Lung (tissue), 12 donors: ENCODE measurements around the gene WNK2. TPM values are rescaled to one million over a fixed set of nuclear protein-coding genes. Genes with fewer than 3 reads are reported as not detected.

ENCODE experiments used
- ATAC-seq: fragments of 200-7000 bp; cut with Tn5 transposase; one replicate; pipeline ENCODE4 v1.9.1; 2020; ENCODE audit warnings: moderate number of reproducible peaks; ENCODE audit not compliant: insufficient read depth, low FRiP score
- DNase-seq, 3 donors: peaks; one replicate each; pipeline ENCODE4 v3.0.0-alpha.2; 2013 to 2017
- H3K27ac ChIP-seq, 2 donors: one replicate each; pipeline ENCODE4 v1.5.1; 2013; ENCODE audit warnings: mild to moderate bottlenecking in 2 of 2, moderate library complexity in 2 of 2, control low read depth in 1 of 2, inconsistent platforms in 1 of 2, low read depth in 1 of 2, low read length in 1 of 2
- H3K27me3 ChIP-seq, 3 donors: one replicate each; pipeline ENCODE4 v1.5.1; 2013; ENCODE audit warnings: low read length in 2 of 3; ENCODE audit not compliant: control insufficient read depth in 3 of 3, insufficient read depth in 3 of 3
- H3K36me3 ChIP-seq, 4 donors: one replicate each; pipeline ENCODE4 v1.5.1; 2013; ENCODE audit warnings: low read length in 4 of 4, mild to moderate bottlenecking in 1 of 4, moderate library complexity in 1 of 4; ENCODE audit not compliant: control insufficient read depth in 4 of 4, insufficient read depth in 4 of 4
- H3K4me1 ChIP-seq, 5 donors: one replicate each; pipeline ENCODE4 v1.5.1; 2013; ENCODE audit warnings: low read length in 5 of 5, mild to moderate bottlenecking in 2 of 5, moderate library complexity in 1 of 5; ENCODE audit not compliant: control insufficient read depth in 5 of 5, insufficient read depth in 5 of 5
- H3K4me3 ChIP-seq: one replicate; pipeline ENCODE4 v1.5.1; 2013; ENCODE audit warnings: mild to moderate bottlenecking, control low read depth, moderate library complexity
- H3K9ac ChIP-seq, 2 donors: one replicate each; pipeline ENCODE4 v1.5.1; 2013; ENCODE audit warnings: low read length in 2 of 2, control low read depth in 1 of 2; ENCODE audit not compliant: insufficient read depth in 1 of 2
- H3K9me3 ChIP-seq, 4 donors: one replicate each; pipeline ENCODE4 v1.5.1; 2013; ENCODE audit warnings: low read length in 3 of 4, mild to moderate bottlenecking in 1 of 4, moderate library complexity in 1 of 4; ENCODE audit not compliant: control insufficient read depth in 4 of 4, insufficient read depth in 3 of 4
- CTCF ChIP-seq: IDR thresholded peaks from 2 replicates; pipeline ENCODE4 v1.5.1; 2012; ENCODE audit warnings: mild to moderate bottlenecking; ENCODE audit errors: control extremely low read depth, extremely low read depth
- WGBS, 2 donors: extraction: QIAGEN DNeasy Blood & Tissue Kit; methylation state at CpG; one replicate each; pipeline ENCODE4 v1.1.7; 2013; 5-methylcytosine and 5-hydroxymethylcytosine counted together
- polyA plus RNA-seq, 2 donors: library from polyadenylated mRNA; stranded (reverse); fragments of 200-250 nt; gene quantifications; one replicate each; pipeline ENCODE4 v1.2.1, GENCODE V29; 2013
- total RNA-seq, 2 donors: library from RNA; depleted of rRNA in 1 of 2; stranded (reverse); fragments of >200 nt in 1 of 2; gene quantifications; one replicate each; pipeline ENCODE4 v1.2.1, GENCODE V29; 2014 to 2021
- donor health status: control.
- donor health status: control.
- donor health status: Bipolar disorder and iron deficiency.
- donor health status: healthy.
- donor health status: DM: yes; HTN: yes; CAD: no.

WNK2 gene
- total and polyA plus RNA-seq, 4 donors: 1.00 to 8.5 (median 2.9) TPM

- ATAC-seq (no peak), DNase-seq (no peak)
- no peak overlapping the region for H3K9ac ChIP-seq
- TF ChIP-seq CTCF: no peak
- no peak overlapping the region for H3K27ac ChIP-seq
- 38 to 44% methylated on average over 2 of the region's 2 CpGs for WGBS, 2 donors
- no peaks in the 10 kb centered on the region for H3K36me3 ChIP-seq
- no peak overlapping the region for H3K4me3 ChIP-seq
- peaks cover 0 to 8% (median 2%) of the 10 kb centered on the region in 5 donors for H3K4me1 ChIP-seq
- H3K9me3 ChIP-seq: no peaks in the 10 kb centered on the region
- no peaks in the 10 kb centered on the region for H3K27me3 ChIP-seq
Observed at GRCh38 chr9:93295456-93296076, 111.6 kb downstream of the WNK2 start.

- WGBS, 2 donors: 30 to 45% methylated on average over 17 of the region's 17 CpGs
- no peak for TF ChIP-seq CTCF
- ATAC-seq (no peak), DNase-seq (peak in 1 of 3 donors; percentile 10)
- no peaks in the 10 kb centered on the region for H3K9me3 ChIP-seq
- H3K4me1 ChIP-seq: peaks cover 0 to 8% (median 2%) of the 10 kb centered on the region in 5 donors
- no peak overlapping the region for H3K9ac ChIP-seq
- no peak overlapping the region for H3K4me3 ChIP-seq
- H3K27ac ChIP-seq: no peak overlapping the region
- no peaks in the 10 kb centered on the region for H3K27me3 ChIP-seq
- no peaks in the 10 kb centered on the region for H3K36me3 ChIP-seq
Observed at GRCh38 chr9:93296889-93297480, 113.0 kb downstream of the WNK2 start.

- no peaks in the 10 kb centered on the region for H3K27me3 ChIP-seq
Observed at GRCh38 chr9:93297659-93298497, 113.9 kb downstream of the WNK2 start.

More at GRCh38 chr9:93297659-93298497, 113.9 kb downstream of the WNK2 start:
- Histone ChIP-seq H3K36me3 (no peaks in the 10 kb centered on the region), H3K4me1 (peaks cover 0 to 8% (median 2%) of the 10 kb centered on the region in 5 donors), H3K27ac (no peak overlapping the region), H3K9me3 (no peaks in the 10 kb centered on the region), H3K4me3 (no peak overlapping the region), H3K9ac (no peak overlapping the region)
- 75 to 77% methylated on average over 33 of the region's 33 CpGs for WGBS, 2 donors
- TF ChIP-seq CTCF: no peak
- ATAC-seq: no peak
- peak in 1 of 3 donors; percentile 11 for DNase-seq
